Measurements from ENCODE around the gene DPCD. TPM values are rescaled to one million over a fixed set of nuclear protein-coding genes. Genes with fewer than 3 reads are reported as not detected.

DPCD gene
- total RNA-seq, 5 donors from 2014 or later (not counting 1 experiment from before 2014, with no cell fraction given): 0.35 to 1.2 (median 0.97) TPM; not detected in 1

GRCh38 chr10:101575091-101575490, 13.0 kb upstream of the DPCD start:
- Mint-ChIP-seq H3K4me3 (no peak overlapping the region), H3K27ac (no peak overlapping the region), H3K4me1 (peaks cover 0 to 6% (median 3%) of the 10 kb centered on the region in 3 donors), H3K27me3 (no peaks in the 10 kb centered on the region), H3K9me3 (peaks cover 0 to 2% (median 0%) of the 10 kb centered on the region in 3 donors), H3K36me3 (peaks cover 12% of the 10 kb centered on the region)
- no peak for DNase-seq
- no peak overlapping the region for H3K4me3 ChIP-seq (ENCODE audit: control insufficient read depth in 1 of 2, extremely low read depth in 1 of 2, low read length in 1 of 2)
- CTCF ChIA-PET: interaction anchor here in 1 of 2 donors (0.5 kb wide), 1 partner anchor 48 kb away, joined by 5 read pairs; no protein-coding TSS in a partner anchor
- POLR2A ChIA-PET: interaction anchor here in 1 of 2 donors (0.6 kb wide), 1 partner anchor 331 kb away, joined by 3 read pairs; no protein-coding TSS in a partner anchor
- no peak for ATAC-seq (replicated peaks in 1 of 4)
- H3K36me3 ChIP-seq (ENCODE audit: control insufficient read depth in 2 of 2, extremely low read depth in 1 of 2, insufficient read depth in 1 of 2, low read length in 1 of 2): peaks cover 6 to 15% of the 10 kb centered on the region in 2 donors
- H3K27ac ChIP-seq (ENCODE audit: low read length): no peak overlapping the region
- peaks cover 4 to 9% of the 10 kb centered on the region in 2 experiments for H3K4me1 ChIP-seq (ENCODE audit: control insufficient read depth in 1 of 2, extremely low read depth in 1 of 2, insufficient read depth in 2 of 2, low read length in 2 of 2)
- H3K9me3 ChIP-seq: no peaks in the 10 kb centered on the region
- WGBS (ENCODE audit: insufficient coverage): 100% methylated on average over 2 of the region's 3 CpGs
- peaks cover 0 to 10% of the 10 kb centered on the region in 2 experiments for H3K27me3 ChIP-seq (replicated peaks in 1 of 2; ENCODE audit: control insufficient read depth in 2 of 2, extremely low read depth in 1 of 2, insufficient read depth in 2 of 2, low read length in 1 of 2)

GRCh38 chr10:101575580-101576210, 12.4 kb upstream of the DPCD start:
- WGBS (ENCODE audit: insufficient coverage): 94% methylated on average over 6 of the region's 7 CpGs
- H3K9me3 ChIP-seq: no peaks in the 10 kb centered on the region
- no peak overlapping the region for H3K27ac ChIP-seq (ENCODE audit: low read length)
- ChIA-PET CTCF (interaction anchor here (0.5 to 0.9 kb wide), 7 partner anchors 8 to 506 kb away, joined by 3 to 8 read pairs (median 4); no protein-coding TSS in a partner anchor), POLR2A (interaction anchor here (0.6 to 0.7 kb wide), 3 partner anchors 10 to 331 kb away, joined by 3 to 10 read pairs (median 6); no protein-coding TSS in a partner anchor)
- H3K9me3 Mint-ChIP-seq: peaks cover 0 to 2% (median 0%) of the 10 kb centered on the region in 3 donors
- peaks cover 0 to 6% (median 1%) of the 10 kb centered on the region in 3 donors for H3K4me1 Mint-ChIP-seq
- peaks cover 6 to 21% of the 10 kb centered on the region in 2 donors for H3K36me3 ChIP-seq (ENCODE audit: control insufficient read depth in 2 of 2, extremely low read depth in 1 of 2, insufficient read depth in 1 of 2, low read length in 1 of 2)
- H3K4me3 ChIP-seq (ENCODE audit: control insufficient read depth in 1 of 2, extremely low read depth in 1 of 2, low read length in 1 of 2): no peak overlapping the region
- H3K4me1 ChIP-seq (ENCODE audit: control insufficient read depth in 1 of 2, extremely low read depth in 1 of 2, insufficient read depth in 2 of 2, low read length in 2 of 2): peaks cover under 1 to 4% of the 10 kb centered on the region in 2 experiments
- peaks cover 12% of the 10 kb centered on the region for H3K36me3 Mint-ChIP-seq
- DNase-seq (no peak), ATAC-seq (replicated peaks in 1 of 4) (peak in 1 of 4 experiments; percentile 11)
- no peak overlapping the region for H3K4me3 Mint-ChIP-seq
- no peak overlapping the region for H3K27ac Mint-ChIP-seq
- peaks cover 0 to 6% of the 10 kb centered on the region in 2 experiments for H3K27me3 ChIP-seq (replicated peaks in 1 of 2; ENCODE audit: control insufficient read depth in 2 of 2, extremely low read depth in 1 of 2, insufficient read depth in 2 of 2, low read length in 1 of 2)
- no peaks in the 10 kb centered on the region for H3K27me3 Mint-ChIP-seq

- ChIA-PET CTCF (interaction anchor here (0.6 to 0.9 kb wide), 7 partner anchors 8 to 506 kb away, joined by 3 to 8 read pairs (median 3); no protein-coding TSS in a partner anchor), POLR2A (interaction anchor here (0.5 to 0.7 kb wide), 3 partner anchors 10 to 246 kb away, joined by 3 to 10 read pairs (median 6); no protein-coding TSS in a partner anchor)
- no peaks in the 10 kb centered on the region for H3K4me1 ChIP-seq (ENCODE audit: control insufficient read depth in 1 of 2, extremely low read depth in 1 of 2, insufficient read depth in 2 of 2, low read length in 2 of 2)
- no peaks in the 10 kb centered on the region for H3K27me3 Mint-ChIP-seq
- H3K9me3 ChIP-seq: no peaks in the 10 kb centered on the region
- peaks cover 0 to 2% (median 0%) of the 10 kb centered on the region in 3 donors for H3K9me3 Mint-ChIP-seq
- H3K36me3 ChIP-seq (ENCODE audit: control insufficient read depth in 2 of 2, extremely low read depth in 1 of 2, insufficient read depth in 1 of 2, low read length in 1 of 2): peaks cover 6 to 27% of the 10 kb centered on the region in 2 donors
- H3K36me3 Mint-ChIP-seq: peaks cover 12% of the 10 kb centered on the region
- H3K4me3 Mint-ChIP-seq: no peak overlapping the region
- DNase-seq (no peak), ATAC-seq (replicated peaks in 1 of 4) (no peak)
- H3K4me1 Mint-ChIP-seq: peaks cover 0 to 6% (median 0%) of the 10 kb centered on the region in 3 donors
- H3K27ac ChIP-seq (ENCODE audit: low read length): no peak overlapping the region
- H3K27ac Mint-ChIP-seq: no peak overlapping the region
- WGBS (ENCODE audit: insufficient coverage): 94% methylated on average over 3 of the region's 7 CpGs
- H3K27me3 ChIP-seq (replicated peaks in 1 of 2; ENCODE audit: control insufficient read depth in 2 of 2, extremely low read depth in 1 of 2, insufficient read depth in 2 of 2, low read length in 1 of 2): no peaks in the 10 kb centered on the region
- H3K4me3 ChIP-seq (ENCODE audit: control insufficient read depth in 1 of 2, extremely low read depth in 1 of 2, low read length in 1 of 2): no peak overlapping the region
Measured at GRCh38 chr10:101576211-101576863, 11.8 kb upstream of the DPCD start.

GRCh38 chr10:101577121-101577871, 10.8 kb upstream of the DPCD start:
- peaks cover 0 to 2% (median 0%) of the 10 kb centered on the region in 3 donors for H3K9me3 Mint-ChIP-seq
- H3K4me3 Mint-ChIP-seq: no peak overlapping the region
- H3K36me3 Mint-ChIP-seq: peaks cover 16% of the 10 kb centered on the region
- 74% methylated on average over 5 of the region's 7 CpGs for WGBS (ENCODE audit: insufficient coverage)
- ATAC-seq (replicated peaks in 1 of 4) (no peak), DNase-seq (no peak)
- CTCF ChIA-PET: interaction anchor here in 1 of 2 donors (0.7 kb wide), 1 partner anchor 298 kb away, joined by 3 read pairs; no protein-coding TSS in a partner anchor
- Histone ChIP-seq H3K4me3 (ENCODE audit: control insufficient read depth in 1 of 2, extremely low read depth in 1 of 2, low read length in 1 of 2) (no peak overlapping the region), H3K36me3 (ENCODE audit: control insufficient read depth in 2 of 2, extremely low read depth in 1 of 2, insufficient read depth in 1 of 2, low read length in 1 of 2) (peaks cover 6 to 29% of the 10 kb centered on the region in 2 donors), H3K4me1 (ENCODE audit: control insufficient read depth in 1 of 2, extremely low read depth in 1 of 2, insufficient read depth in 2 of 2, low read length in 2 of 2) (no peaks in the 10 kb centered on the region), H3K27me3 (replicated peaks in 1 of 2; ENCODE audit: control insufficient read depth in 2 of 2, extremely low read depth in 1 of 2, insufficient read depth in 2 of 2, low read length in 1 of 2) (no peaks in the 10 kb centered on the region), H3K9me3 (no peaks in the 10 kb centered on the region), H3K27ac (ENCODE audit: low read length) (no peak overlapping the region)
- no peaks in the 10 kb centered on the region for H3K27me3 Mint-ChIP-seq
- H3K27ac Mint-ChIP-seq: no peak overlapping the region
- H3K4me1 Mint-ChIP-seq: peaks cover 0 to 6% (median 0%) of the 10 kb centered on the region in 3 donors
- POLR2A ChIA-PET: interaction anchor here in 1 of 2 donors (0.5 kb wide), 2 partner anchors 245 to 1741 kb away, joined by 3 to 6 read pairs; no protein-coding TSS in a partner anchor

DNA sequence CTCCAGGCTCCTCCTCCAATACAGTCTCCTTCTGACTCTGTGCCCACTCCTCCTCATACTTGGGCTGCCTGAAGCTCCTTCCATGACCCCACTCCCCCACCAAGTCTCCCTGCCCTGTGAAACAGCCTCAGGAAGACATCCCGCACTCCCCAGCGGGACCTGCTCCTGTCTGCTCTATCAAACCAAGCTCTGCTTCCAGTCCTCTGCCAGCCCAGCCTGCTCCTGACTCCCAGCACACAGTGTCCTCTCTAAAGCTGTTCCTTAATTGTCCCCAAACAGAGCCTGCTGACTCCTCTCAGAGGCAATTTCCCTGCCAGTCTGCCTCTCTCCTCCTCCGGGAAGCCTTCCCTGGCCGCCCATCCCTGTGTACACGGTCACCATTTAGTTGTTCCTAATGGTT, 9.9 kb upstream of the DPCD start:
- POLR2A ChIA-PET: interaction anchor here in 1 of 2 donors (0.5 kb wide), 1 partner anchor 1740 kb away, joined by 6 read pairs; no protein-coding TSS in a partner anchor
- Histone ChIP-seq H3K4me1 (ENCODE audit: control insufficient read depth in 1 of 2, extremely low read depth in 1 of 2, insufficient read depth in 2 of 2, low read length in 2 of 2) (no peaks in the 10 kb centered on the region), H3K27me3 (replicated peaks in 1 of 2; ENCODE audit: control insufficient read depth in 2 of 2, extremely low read depth in 1 of 2, insufficient read depth in 2 of 2, low read length in 1 of 2) (no peaks in the 10 kb centered on the region), H3K36me3 (ENCODE audit: control insufficient read depth in 2 of 2, extremely low read depth in 1 of 2, insufficient read depth in 1 of 2, low read length in 1 of 2) (peaks cover 6 to 38% of the 10 kb centered on the region in 2 donors), H3K9me3 (no peaks in the 10 kb centered on the region), H3K27ac (ENCODE audit: low read length) (no peak overlapping the region), H3K4me3 (ENCODE audit: control insufficient read depth in 1 of 2, extremely low read depth in 1 of 2, low read length in 1 of 2) (no peak overlapping the region)
- DNase-seq: no peak
- no peak overlapping the region for H3K4me3 Mint-ChIP-seq
- H3K4me1 Mint-ChIP-seq: peaks cover 0 to 6% (median 0%) of the 10 kb centered on the region in 3 donors
- CTCF ChIA-PET: no interaction called here
- 76% methylated on average over 5 of the region's 5 CpGs for WGBS (ENCODE audit: insufficient coverage)
- no peaks in the 10 kb centered on the region for H3K9me3 Mint-ChIP-seq
- H3K27me3 Mint-ChIP-seq: no peaks in the 10 kb centered on the region
- no peak overlapping the region for H3K27ac Mint-ChIP-seq
- no peak for ATAC-seq (replicated peaks in 1 of 4)
- H3K36me3 Mint-ChIP-seq: peaks cover 16% of the 10 kb centered on the region

Data from T-cell (primary cell).